K562 (cell line): Measurements from ENCODE around the gene CDH2. TPM values are rescaled to one million over a fixed set of nuclear protein-coding genes. Genes with fewer than 3 reads are reported as not detected.

Source experiments
- ATAC-seq: fragments of 200-7000 bp; cut with Tn5 transposase; 3 replicates; pipeline ENCODE4 v1.9.1; 2020; ENCODE audit warnings: moderate library complexity
- BruUV-seq: library from RNA; stranded (reverse); fragments of 400-500 nt; replicated peaks from 2 replicates; lab custom pipeline; 2021; lab: Mats Ljungman, UMichigan
- CTCF ChIA-PET: fragments of 300-600 bp; formaldehyde crosslinking; extraction: SDS; loops from one replicate; lab custom pipeline; 2021; ENCODE audit warnings: low intra/inter-chr PET ratio; lab: Yijun Ruan, JAX
- POLR2A ChIA-PET: fragments of 300-600, 350-650 bp; sonication (Branson Sonifier 250); formaldehyde crosslinking; extraction: SDS; loops from one replicate; lab custom pipeline; 2021; ENCODE audit warnings: antibody characterized with exemption, inconsistent platforms; lab: Yijun Ruan, JAX
- DNase-seq, 4 experiments: peaks; one replicate each; pipeline versions ENCODE4 v3.0.0 to v3.0.0-alpha.2; 2011 to 2018; ENCODE audit warnings: low spot score in 3 of 4, mixed read lengths in 3 of 4; ENCODE audit errors: extremely low read depth in 1 of 4
- FAIRE-seq: peaks from 2 replicates; lab custom pipeline; 2011; peaks lifted over from hg19 to GRCh38; lab: Jason Lieb, UNC
- H2AFZ ChIP-seq: 2 replicates; pipeline ENCODE4 v1.6.0; 2011; ENCODE audit warnings: low read depth, low read length, control low read depth, inconsistent platforms
- H3K27ac ChIP-seq: fragments of 200-600 bp; 3 replicates; pipeline ENCODE4 v1.8.0; 2011; ENCODE audit warnings: low read depth, mild to moderate bottlenecking, control low read depth, inconsistent platforms, low read length, moderate library complexity, mixed read lengths; ENCODE audit errors: extremely low read depth
- H3K27me3 ChIP-seq, 2 experiments: fragments of 300-600 bp in 1 of 2; 2 replicates in 1 of 2; 3 replicates in 1 of 2; pipeline versions ENCODE4 v1.6.0 to v1.8.0; 2011; ENCODE audit warnings: inconsistent platforms in 2 of 2, low read length in 2 of 2, mild to moderate bottlenecking in 1 of 2, mixed read lengths in 1 of 2, moderate library complexity in 1 of 2; ENCODE audit not compliant: control insufficient read depth in 2 of 2, insufficient read depth in 2 of 2
- H3K36me3 ChIP-seq: fragments of 300-600 bp; 3 replicates; pipeline ENCODE4 v1.8.0; 2011; ENCODE audit warnings: mild to moderate bottlenecking, low read length, inconsistent platforms; ENCODE audit not compliant: control insufficient read depth, insufficient read depth
- H3K4me1 ChIP-seq, 2 experiments: fragments of 200-600 bp in 1 of 2; replicated peaks in 1 of 2; 2 replicates in 1 of 2; 3 replicates in 1 of 2; pipeline versions ENCODE4 v1.5.1 to v1.8.0; 2011; ENCODE audit warnings: inconsistent platforms in 2 of 2, low read length in 2 of 2, mild to moderate bottlenecking in 1 of 2, mixed read lengths in 1 of 2, moderate library complexity in 1 of 2; ENCODE audit not compliant: control insufficient read depth in 2 of 2, insufficient read depth in 2 of 2
- H3K4me2 ChIP-seq: 2 replicates; pipeline ENCODE4 v1.6.1; 2011; ENCODE audit warnings: low read length, control low read depth, inconsistent platforms, mixed read lengths; ENCODE audit not compliant: insufficient read depth
- H3K4me3 ChIP-seq: fragments of 200-600 bp; sonication (generic), shearing (Covaris generic); 2 replicates; pipeline ENCODE4 v1.5.1; 2016; ENCODE audit warnings: control low read depth, inconsistent platforms
- H3K79me2 ChIP-seq: fragments of 200-600 bp; 3 replicates; pipeline ENCODE4 v1.8.0; 2011; ENCODE audit warnings: low read length, inconsistent platforms; ENCODE audit not compliant: control insufficient read depth, insufficient read depth
- H3K9ac ChIP-seq, 2 experiments: 2 replicates each; pipeline versions ENCODE4 v1.6.0 to v1.6.1; 2011; ENCODE audit warnings: low read depth in 2 of 2, low read length in 2 of 2, control low read depth in 1 of 2, inconsistent platforms in 1 of 2, mild to moderate bottlenecking in 1 of 2, mixed read lengths in 1 of 2; ENCODE audit not compliant: insufficient read depth in 1 of 2
- H3K9me1 ChIP-seq: one replicate; pipeline ENCODE4 v1.6.0; 2011; ENCODE audit warnings: inconsistent platforms, mild to moderate bottlenecking, low read length, moderate library complexity; ENCODE audit not compliant: control insufficient read depth, insufficient read depth
- H3K9me3 ChIP-seq: replicated peaks from 2 replicates; pipeline ENCODE4 v1.5.1; 2011; ENCODE audit warnings: low read depth, low read length, inconsistent platforms; ENCODE audit not compliant: control insufficient read depth, insufficient read depth
- H4K20me1 ChIP-seq: replicated peaks from 2 replicates; pipeline ENCODE4 v1.6.1; 2011; ENCODE audit warnings: low read length, inconsistent platforms, mixed read lengths; ENCODE audit not compliant: control insufficient read depth, insufficient read depth
- BCOR ChIP-seq: fragments of 450-650 bp; IDR thresholded peaks from 2 replicates; pipeline ENCODE4 v1.6.1; 2016
- BRD4 ChIP-seq: fragments of 200-600 bp; sonication (generic); IDR thresholded peaks from 2 replicates; pipeline ENCODE4 v1.6.1; 2017; ENCODE audit warnings: inconsistent platforms
- NFYB ChIP-seq: IDR thresholded peaks from 2 replicates; pipeline ENCODE4 v1.6.1; 2011; ENCODE audit warnings: mild to moderate bottlenecking, moderate library complexity; ENCODE audit not compliant: insufficient read length; ENCODE audit errors: extremely low read depth
- TAF9B ChIP-seq: fragments of 450-650 bp; IDR thresholded peaks from 2 replicates; pipeline ENCODE4 v1.6.1; 2018; ENCODE audit warnings: mild to moderate bottlenecking; ENCODE audit not compliant: partially characterized antibody
- ZBTB17 ChIP-seq: fragments of 450-650 bp; formaldehyde crosslinking; IDR thresholded peaks from 2 replicates; pipeline ENCODE4 v1.4.0; 2020; ENCODE audit warnings: mild to moderate bottlenecking
- ZNF507 ChIP-seq: conservative IDR thresholded peaks from 2 replicates; pipeline ENCODE4 v1.6.1; 2017; ENCODE audit warnings: missing genetic modification characterization, missing compliant biosample characterization
- ZNF699 ChIP-seq: fragments of 250-450 bp; sonication (Bioruptor Pico); IDR thresholded peaks from 2 replicates; pipeline ENCODE4 v1.8.0; 2021; ENCODE audit warnings: mild to moderate bottlenecking, moderate library complexity; ENCODE audit not compliant: insufficient replicate concordance
- WGBS: fragments of 100-300 bp; shearing (Covaris generic); methylation state at CpG from one replicate; pipeline ENCODE4 v1.1.6; 2016; ENCODE audit warnings: low coverage, mixed read lengths; ENCODE audit not compliant: insufficient coverage; ENCODE audit errors: missing lambda C conversion rate; 5-methylcytosine and 5-hydroxymethylcytosine counted together
- in situ Hi-C: fragments of 300-500 bp; cut with MboI; formaldehyde crosslinking; loops from 4 replicates; pipeline ENCODE4 v1.15.0; 2018; ENCODE audit warnings: inconsistent platforms, mixed read lengths
- intact Hi-C: fragments of 100-400 bp; cut with micrococcal nuclease; formaldehyde crosslinking; loops from 2 replicates; pipeline ENCODE4 v1.14.2; 2022
- polyA plus RNA-seq, 8 experiments: library from polyadenylated mRNA; depleted of rRNA in 4 of 8; stranded (reverse) in 5 of 8; unstranded in 3 of 8; fragments of >200 nt; fragmentation: Nextera tagmentation in 2 of 8; fragmentation: Illumina TruSeq in 1 of 8; extraction: Ambion mirVana in 2 of 8; extraction: Trizol in 1 of 8; gene quantifications; 2 replicates each; pipeline versions ENCODE4 v1.2.1 to v1.2.3, GENCODE V29; 2011 to 2014; ENCODE audit warnings: inconsistent platforms in 1 of 8, missing spikeins in 1 of 8
- total RNA-seq, 7 experiments: library from RNA; depleted of rRNA in 6 of 7; stranded (reverse); fragments of >200 nt in 6 of 7; fragmentation: Illumina TruSeq in 2 of 7; extraction: Trizol in 2 of 7; gene quantifications; 2 replicates each; pipeline versions ENCODE4 v1.2.1 to v1.2.3, GENCODE V29; 2011 to 2021; ENCODE audit warnings: low replicate concordance in 1 of 7
- TF ChIP-seq, protein P1 (sequence below): sonication (generic); formaldehyde crosslinking; IDR thresholded peaks from 2 replicates; pipeline ENCODE4 v1.8.0; 2022; ENCODE audit warnings: missing genetic modification reagents, mild to moderate bottlenecking, borderline replicate concordance
- TF ChIP-seq, protein P2 (sequence below): fragments of 250-450 bp; sonication (Bioruptor Pico); IDR thresholded peaks from 2 replicates; pipeline ENCODE4 v1.5.0; 2022; ENCODE audit warnings: mild to moderate bottlenecking
- TF ChIP-seq, protein P3 (sequence below): fragments of 250-450 bp; sonication (Bioruptor Pico); IDR thresholded peaks from 2 replicates; pipeline ENCODE4 v1.9.0; 2021; ENCODE audit warnings: mild to moderate bottlenecking, inconsistent platforms
- TF ChIP-seq, protein P4 (sequence below), 2 experiments: fragments of 450-650 bp in 1 of 2; sonication (generic) in 1 of 2; formaldehyde crosslinking in 1 of 2; IDR thresholded peaks in 1 of 2; conservative IDR thresholded peaks in 1 of 2; 2 replicates each; pipeline versions ENCODE4 v1.6.1 to v1.8.1; 2016 to 2023; ENCODE audit warnings: mild to moderate bottlenecking in 2 of 2, moderate library complexity in 2 of 2, inconsistent platforms in 1 of 2, missing genetic modification reagents in 1 of 2
- TF ChIP-seq, protein P5 (sequence below), 2 experiments: fragments of 450-650 bp; conservative IDR thresholded peaks; 2 replicates each; pipeline ENCODE4 v1.6.1; 2017; ENCODE audit warnings: mild to moderate bottlenecking in 2 of 2, moderate library complexity in 2 of 2
- TF ChIP-seq, protein P6 (sequence below): fragments of 450-650 bp; IDR thresholded peaks from 2 replicates; pipeline ENCODE4 v1.6.1; 2017; ENCODE audit warnings: mild to moderate bottlenecking, moderate library complexity

CDH2 gene
- total and polyA plus RNA-seq, 9 of the 15 experiments (the other 6 are each of a cell fraction or from before 2014, with no cell fraction given), result 0.04 TPM; not detected in 8

DNA sequence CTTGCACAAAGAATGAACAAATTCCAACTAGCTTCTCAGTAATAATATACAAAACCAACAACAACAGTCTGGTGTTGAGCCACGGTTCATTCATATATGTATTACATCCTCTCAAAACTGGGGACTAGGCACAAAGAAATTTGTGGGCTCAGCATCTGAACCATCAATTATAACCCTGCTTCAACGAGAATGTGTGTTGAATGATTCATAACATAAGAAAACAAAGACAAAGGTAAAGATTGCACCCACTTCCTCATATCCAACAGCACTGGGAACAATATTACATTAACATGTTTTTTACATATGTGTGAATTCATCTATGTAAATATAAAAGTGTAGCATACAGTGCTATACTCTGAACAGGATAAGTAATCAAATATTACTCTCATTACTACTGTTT lies 144.8 kb downstream of the CDH2 start:
- H3K9me1 ChIP-seq, result no peaks in the 10 kb centered on the region
- H2AFZ ChIP-seq, result no peak overlapping the region
- no peaks in the 10 kb centered on the region for H4K20me1 ChIP-seq
- intact Hi-C loops, result no loop called here
- H3K4me3 ChIP-seq, result no peak overlapping the region
- in situ Hi-C loops, result no loop called here
- ChIA-PET POLR2A (no interaction called here), CTCF (no interaction called here)
- no peak overlapping the region for H3K4me2 ChIP-seq
- H3K79me2 ChIP-seq, result no peaks in the 10 kb centered on the region
- no peak for FAIRE-seq
- no peak overlapping the region for H3K9ac ChIP-seq
- no TSS peak for BruUV-seq
- H3K27ac ChIP-seq, result no peak overlapping the region
- H3K9me3 ChIP-seq, result no peaks in the 10 kb centered on the region
- no peaks in the 10 kb centered on the region for H3K4me1 ChIP-seq
- no peak for ATAC-seq
- DNase-seq, result no peak
- 8% methylated on average over 2 of the region's 2 CpGs for WGBS
- no peaks in the 10 kb centered on the region for H3K36me3 ChIP-seq
- no peaks in the 10 kb centered on the region for H3K27me3 ChIP-seq
- TF ChIP-seq ZNF699 (CRISPR knock-in tag) (no peak), TAF9B (no peak), NFYB (no peak), ZNF507 (tag) (no peak), BCOR (no peak), ZBTB17 (CRISPR knock-in tag) (no peak), BRD4 (no peak)
- TF ChIP-seq, protein P1, sequence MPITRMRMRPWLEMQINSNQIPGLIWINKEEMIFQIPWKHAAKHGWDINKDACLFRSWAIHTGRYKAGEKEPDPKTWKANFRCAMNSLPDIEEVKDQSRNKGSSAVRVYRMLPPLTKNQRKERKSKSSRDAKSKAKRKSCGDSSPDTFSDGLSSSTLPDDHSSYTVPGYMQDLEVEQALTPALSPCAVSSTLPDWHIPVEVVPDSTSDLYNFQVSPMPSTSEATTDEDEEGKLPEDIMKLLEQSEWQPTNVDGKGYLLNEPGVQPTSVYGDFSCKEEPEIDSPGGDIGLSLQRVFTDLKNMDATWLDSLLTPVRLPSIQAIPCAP (CRISPR knock-in tag), result no peak
- TF ChIP-seq, protein P2, sequence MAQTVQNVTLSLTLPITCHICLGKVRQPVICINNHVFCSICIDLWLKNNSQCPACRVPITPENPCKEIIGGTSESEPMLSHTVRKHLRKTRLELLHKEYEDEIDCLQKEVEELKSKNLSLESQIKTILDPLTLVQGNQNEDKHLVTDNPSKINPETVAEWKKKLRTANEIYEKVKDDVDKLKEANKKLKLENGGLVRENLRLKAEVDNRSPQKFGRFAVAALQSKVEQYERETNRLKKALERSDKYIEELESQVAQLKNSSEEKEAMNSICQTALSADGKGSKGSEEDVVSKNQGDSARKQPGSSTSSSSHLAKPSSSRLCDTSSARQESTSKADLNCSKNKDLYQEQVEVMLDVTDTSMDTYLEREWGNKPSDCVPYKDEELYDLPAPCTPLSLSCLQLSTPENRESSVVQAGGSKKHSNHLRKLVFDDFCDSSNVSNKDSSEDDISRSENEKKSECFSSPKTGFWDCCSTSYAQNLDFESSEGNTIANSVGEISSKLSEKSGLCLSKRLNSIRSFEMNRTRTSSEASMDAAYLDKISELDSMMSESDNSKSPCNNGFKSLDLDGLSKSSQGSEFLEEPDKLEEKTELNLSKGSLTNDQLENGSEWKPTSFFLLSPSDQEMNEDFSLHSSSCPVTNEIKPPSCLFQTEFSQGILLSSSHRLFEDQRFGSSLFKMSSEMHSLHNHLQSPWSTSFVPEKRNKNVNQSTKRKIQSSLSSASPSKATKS (CRISPR knock-in tag), result no peak
- TF ChIP-seq, protein P3, sequence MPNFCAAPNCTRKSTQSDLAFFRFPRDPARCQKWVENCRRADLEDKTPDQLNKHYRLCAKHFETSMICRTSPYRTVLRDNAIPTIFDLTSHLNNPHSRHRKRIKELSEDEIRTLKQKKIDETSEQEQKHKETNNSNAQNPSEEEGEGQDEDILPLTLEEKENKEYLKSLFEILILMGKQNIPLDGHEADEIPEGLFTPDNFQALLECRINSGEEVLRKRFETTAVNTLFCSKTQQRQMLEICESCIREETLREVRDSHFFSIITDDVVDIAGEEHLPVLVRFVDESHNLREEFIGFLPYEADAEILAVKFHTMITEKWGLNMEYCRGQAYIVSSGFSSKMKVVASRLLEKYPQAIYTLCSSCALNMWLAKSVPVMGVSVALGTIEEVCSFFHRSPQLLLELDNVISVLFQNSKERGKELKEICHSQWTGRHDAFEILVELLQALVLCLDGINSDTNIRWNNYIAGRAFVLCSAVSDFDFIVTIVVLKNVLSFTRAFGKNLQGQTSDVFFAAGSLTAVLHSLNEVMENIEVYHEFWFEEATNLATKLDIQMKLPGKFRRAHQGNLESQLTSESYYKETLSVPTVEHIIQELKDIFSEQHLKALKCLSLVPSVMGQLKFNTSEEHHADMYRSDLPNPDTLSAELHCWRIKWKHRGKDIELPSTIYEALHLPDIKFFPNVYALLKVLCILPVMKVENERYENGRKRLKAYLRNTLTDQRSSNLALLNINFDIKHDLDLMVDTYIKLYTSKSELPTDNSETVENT (CRISPR knock-in tag), result no peak
- TF ChIP-seq, protein P4, sequence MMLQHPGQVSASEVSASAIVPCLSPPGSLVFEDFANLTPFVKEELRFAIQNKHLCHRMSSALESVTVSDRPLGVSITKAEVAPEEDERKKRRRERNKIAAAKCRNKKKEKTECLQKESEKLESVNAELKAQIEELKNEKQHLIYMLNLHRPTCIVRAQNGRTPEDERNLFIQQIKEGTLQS (IDR thresholded peaks at IDR 0.05), result no peak
- TF ChIP-seq, protein P4 (CRISPR knock-in tag; conservative IDR thresholded peaks at IDR 0.05), result no peak
- TF ChIP-seq, protein P5, sequence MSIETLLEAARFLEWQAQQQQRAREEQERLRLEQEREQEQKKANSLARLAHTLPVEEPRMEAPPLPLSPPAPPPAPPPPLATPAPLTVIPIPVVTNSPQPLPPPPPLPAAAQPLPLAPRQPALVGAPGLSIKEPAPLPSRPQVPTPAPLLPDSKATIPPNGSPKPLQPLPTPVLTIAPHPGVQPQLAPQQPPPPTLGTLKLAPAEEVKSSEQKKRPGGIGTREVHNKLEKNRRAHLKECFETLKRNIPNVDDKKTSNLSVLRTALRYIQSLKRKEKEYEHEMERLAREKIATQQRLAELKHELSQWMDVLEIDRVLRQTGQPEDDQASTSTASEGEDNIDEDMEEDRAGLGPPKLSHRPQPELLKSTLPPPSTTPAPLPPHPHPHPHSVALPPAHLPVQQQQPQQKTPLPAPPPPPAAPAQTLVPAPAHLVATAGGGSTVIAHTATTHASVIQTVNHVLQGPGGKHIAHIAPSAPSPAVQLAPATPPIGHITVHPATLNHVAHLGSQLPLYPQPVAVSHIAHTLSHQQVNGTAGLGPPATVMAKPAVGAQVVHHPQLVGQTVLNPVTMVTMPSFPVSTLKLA (conservative IDR thresholded peaks at IDR 0.05), result no peak
- TF ChIP-seq, protein P6, sequence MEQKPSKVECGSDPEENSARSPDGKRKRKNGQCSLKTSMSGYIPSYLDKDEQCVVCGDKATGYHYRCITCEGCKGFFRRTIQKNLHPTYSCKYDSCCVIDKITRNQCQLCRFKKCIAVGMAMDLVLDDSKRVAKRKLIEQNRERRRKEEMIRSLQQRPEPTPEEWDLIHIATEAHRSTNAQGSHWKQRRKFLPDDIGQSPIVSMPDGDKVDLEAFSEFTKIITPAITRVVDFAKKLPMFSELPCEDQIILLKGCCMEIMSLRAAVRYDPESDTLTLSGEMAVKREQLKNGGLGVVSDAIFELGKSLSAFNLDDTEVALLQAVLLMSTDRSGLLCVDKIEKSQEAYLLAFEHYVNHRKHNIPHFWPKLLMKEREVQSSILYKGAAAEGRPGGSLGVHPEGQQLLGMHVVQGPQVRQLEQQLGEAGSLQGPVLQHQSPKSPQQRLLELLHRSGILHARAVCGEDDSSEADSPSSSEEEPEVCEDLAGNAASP, result no peak
